ENCODE measurements around the gene NADSYN1. TPM values are rescaled to one million over a fixed set of nuclear protein-coding genes. Genes with fewer than 3 reads are reported as not detected.

NADSYN1 gene
- total RNA-seq, 1 experiment from 2014 or later, result 58.2 TPM

- no peak for TF ChIP-seq REST (IDR thresholded peaks at IDR 0.05; ENCODE audit: low read depth)
- TF ChIP-seq EGR1 (IDR thresholded peaks at IDR 0.05; ENCODE audit: low read depth), result no peak
- no peak for TF ChIP-seq POLR2AphosphoS5 (IDR thresholded peaks at IDR 0.05; ENCODE audit: low read depth, low read length)
Observed at GRCh38 chr11:71502871-71503435, 50.0 kb downstream of the NADSYN1 start (continued).

GRCh38 chr11:71504531-71504930, 51.5 kb downstream of the NADSYN1 start:
- Histone ChIP-seq H3K4me2 (ENCODE audit: low read length) (no peak overlapping the region), H3K4me1 (ENCODE audit: control insufficient read depth in 1 of 2, insufficient read depth in 2 of 2, low read length in 2 of 2) (peaks cover 11 to 12% of the 10 kb centered on the region in 2 experiments; a peak in 3 of 4 replicates), H4K20me1 (ENCODE audit: insufficient read depth) (no peaks in the 10 kb centered on the region), H3K4me3 (replicated peaks in 1 of 2; ENCODE audit: low read depth in 1 of 2, low read length in 2 of 2) (no peak overlapping the region), H3K27me3 (ENCODE audit: insufficient read depth, low read length) (no peaks in the 10 kb centered on the region), H3K9me3 (ENCODE audit: control insufficient read depth in 1 of 2, insufficient read depth in 1 of 2, low read depth in 1 of 2, low read length in 2 of 2) (no peaks in the 10 kb centered on the region), H3K9me2 (ENCODE audit: insufficient read depth) (no peaks in the 10 kb centered on the region), H3K9ac (ENCODE audit: low read length) (no peak overlapping the region), H3K36me3 (ENCODE audit: control insufficient read depth in 1 of 2, insufficient read depth in 2 of 2, low read length in 2 of 2) (peaks cover 1 to 2% of the 10 kb centered on the region in 2 experiments; a peak in 1 of 4 replicates), H3K27ac (ENCODE audit: low read depth, low read length) (no peak overlapping the region), H2AFZ (ENCODE audit: low read depth, low read length, poor library complexity, severe bottlenecking) (no peak overlapping the region), H3K79me2 (ENCODE audit: insufficient read depth, low read length) (no peaks in the 10 kb centered on the region)
- no TSS peak for BruUV-seq (replicated peaks)
- ChIA-PET RAD21 (ENCODE audit: low non-redundant PET in 1 of 2, low total read pairs in 2 of 2, uncharacterized antibody in 2 of 2, unreplicated experiment in 2 of 2) (no interaction called here), CTCF (no interaction called here), POLR2A (no interaction called here)
- DNase-seq (ENCODE audit: low read depth, low spot score) (no peak), ATAC-seq (no peak)
- intact Hi-C loops (cut with micrococcal nuclease), result no loop called here
- TF ChIP-seq SIN3A (IDR thresholded peaks at IDR 0.05; ENCODE audit: low read depth), result no peak

All from HCT116 (cell line).